Activated T-helper 1 cell treated with anti-CD3 and anti-CD28 coated beads, Interleukin-2, amount 50 U/mL, for 16 hours (primary cell): ENCODE data around the gene KIAA2012.

Experiments
- DNase-seq, 2 donors: peaks; one replicate each; pipeline ENCODE4 v3.0.0-alpha.2; 2020; ENCODE audit warnings: low read depth in 1 of 2, low spot score in 1 of 2

Gene KIAA2012

GRCh38 chr2:202079310-202079709 is 6.3 kb downstream of the KIAA2012 start:
- no peak for DNase-seq

DNA sequence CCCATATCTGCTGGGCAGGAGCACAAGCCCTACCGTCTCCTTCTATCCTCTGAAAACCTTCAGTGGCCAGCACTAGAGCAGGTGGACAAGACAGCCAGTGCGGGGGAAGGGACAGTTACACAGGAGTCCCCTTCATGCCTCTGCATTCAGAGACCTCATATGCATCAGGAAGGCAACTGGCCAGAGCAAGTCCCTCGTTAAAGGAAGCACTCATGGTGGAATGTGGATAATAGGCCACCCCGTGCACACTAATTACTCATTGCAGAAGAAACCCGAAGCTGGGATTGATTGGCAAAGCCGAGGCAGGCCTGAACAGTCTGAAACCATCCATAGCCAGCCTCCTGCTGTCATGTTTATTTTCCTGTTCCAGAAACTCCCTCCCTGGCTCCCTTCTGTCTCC is 11.2 kb downstream of the KIAA2012 start:
- no peak for DNase-seq

- no peak for DNase-seq
Observed at GRCh38 chr2:202088777-202089176, 15.7 kb downstream of the KIAA2012 start.

DNA sequence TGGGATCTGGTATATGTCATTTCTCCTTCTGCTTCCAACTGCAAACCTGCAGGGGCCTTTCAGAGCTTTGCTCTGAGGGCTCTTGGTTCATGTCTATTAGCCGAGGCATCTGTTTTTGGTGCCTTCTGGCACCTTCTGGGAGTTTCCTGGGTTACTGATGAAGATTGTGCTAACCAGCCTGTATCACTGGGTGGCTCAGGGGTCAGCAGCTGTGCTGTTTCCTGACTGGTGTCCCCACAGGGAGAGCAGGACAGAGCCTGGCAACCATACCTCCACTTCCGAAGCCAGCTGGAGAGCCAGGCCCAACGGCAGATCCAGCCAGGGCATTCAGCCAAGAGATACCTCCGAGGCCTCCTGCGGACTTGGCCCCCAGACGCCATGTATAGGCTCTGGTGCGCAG is 17.5 kb downstream of the KIAA2012 start:
- no peak for DNase-seq

DNA sequence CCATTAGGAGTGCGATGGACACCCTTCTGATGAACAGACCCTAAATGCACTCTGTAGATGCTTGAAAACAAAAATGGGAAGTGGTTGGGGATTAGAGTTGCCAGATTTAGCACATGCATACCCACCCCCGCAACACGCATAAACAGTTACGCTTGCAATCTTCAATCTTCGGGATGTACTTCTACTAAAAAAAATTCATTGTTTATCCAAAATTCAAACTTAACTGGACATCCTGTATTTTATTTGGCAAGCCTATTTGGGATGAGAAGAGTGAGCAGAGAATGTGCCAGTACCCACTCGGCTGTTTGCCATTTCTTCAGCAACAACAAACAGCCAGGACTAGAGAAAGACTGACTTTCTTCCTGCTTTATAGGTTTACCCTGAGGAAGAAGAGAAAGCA is 18.4 kb downstream of the KIAA2012 start:
- no peak for DNase-seq

DNA sequence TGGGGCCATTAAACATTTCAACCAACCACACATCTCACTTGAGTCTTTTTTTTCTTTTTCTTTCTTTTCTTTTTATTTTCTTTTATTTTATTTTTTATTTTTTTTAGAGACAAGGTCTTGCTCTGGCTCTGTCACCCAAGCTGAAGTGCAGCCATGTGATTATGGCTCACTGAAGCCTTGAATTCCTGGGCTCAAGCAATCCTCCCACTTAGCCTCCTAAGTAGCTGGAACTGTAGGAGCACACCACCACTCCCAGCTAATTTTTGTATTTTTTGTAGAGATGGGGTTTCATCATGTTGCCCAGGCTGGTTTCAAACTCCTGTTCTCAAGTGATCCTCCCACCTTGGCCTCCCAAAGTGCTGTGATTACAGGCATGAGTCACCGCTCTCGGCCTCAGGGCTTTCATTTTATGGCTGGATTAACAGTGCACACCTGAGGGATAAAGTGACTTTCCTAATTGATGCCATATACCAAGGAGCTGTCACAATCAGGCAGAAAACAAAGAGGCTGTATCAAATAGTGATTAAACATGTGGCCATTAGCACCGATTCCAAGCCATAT is 21.5 kb downstream of the KIAA2012 start:
- no peak for DNase-seq

GRCh38 chr2:202095235-202095634 is 22.2 kb downstream of the KIAA2012 start:
- DNase-seq = no peak

DNA sequence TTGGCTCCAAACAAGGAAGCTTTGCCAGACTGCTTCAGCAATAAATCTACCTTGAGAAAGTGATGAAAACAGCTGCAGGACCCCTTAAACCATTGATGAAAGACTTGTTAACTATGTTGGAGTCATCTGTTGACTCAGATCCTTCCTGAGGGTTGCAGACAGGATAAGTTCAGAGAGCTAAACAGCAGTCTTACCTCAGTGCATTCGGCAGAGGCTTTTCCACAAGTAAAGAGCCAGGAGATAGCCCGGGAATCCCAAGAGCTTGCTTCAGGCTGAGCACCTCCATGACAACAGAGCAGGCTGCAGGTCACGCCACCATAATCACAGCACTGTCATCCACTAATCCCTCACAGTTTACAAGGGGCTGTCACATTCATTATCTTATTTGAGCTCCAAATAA is 23.7 kb downstream of the KIAA2012 start:
- no peak for DNase-seq

DNA sequence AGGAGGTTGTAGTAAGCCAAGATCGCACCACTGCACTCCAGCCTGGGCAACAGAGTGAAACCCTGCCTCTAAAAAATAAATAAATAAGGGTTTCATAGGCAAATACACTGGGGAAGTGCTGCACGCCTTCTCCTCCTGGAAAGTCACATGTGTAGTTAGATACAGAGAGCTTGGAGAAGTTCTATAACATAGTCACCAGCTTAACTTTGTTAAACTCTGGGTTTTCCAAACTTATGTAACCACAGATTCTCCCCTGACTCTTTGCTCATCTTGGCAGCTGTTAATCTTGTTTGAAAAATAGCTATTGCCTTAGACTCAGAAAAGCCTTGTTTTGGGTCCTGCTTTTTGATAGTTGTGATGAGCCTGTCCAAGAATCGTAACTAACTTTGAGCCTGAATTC is 25.2 kb downstream of the KIAA2012 start:
- DNase-seq = no peak

GRCh38 chr2:202099515-202099914 is 26.5 kb downstream of the KIAA2012 start:
- no peak for DNase-seq

GRCh38 chr2:202100176-202100575 is 27.1 kb downstream of the KIAA2012 start:
- DNase-seq = no peak

DNA sequence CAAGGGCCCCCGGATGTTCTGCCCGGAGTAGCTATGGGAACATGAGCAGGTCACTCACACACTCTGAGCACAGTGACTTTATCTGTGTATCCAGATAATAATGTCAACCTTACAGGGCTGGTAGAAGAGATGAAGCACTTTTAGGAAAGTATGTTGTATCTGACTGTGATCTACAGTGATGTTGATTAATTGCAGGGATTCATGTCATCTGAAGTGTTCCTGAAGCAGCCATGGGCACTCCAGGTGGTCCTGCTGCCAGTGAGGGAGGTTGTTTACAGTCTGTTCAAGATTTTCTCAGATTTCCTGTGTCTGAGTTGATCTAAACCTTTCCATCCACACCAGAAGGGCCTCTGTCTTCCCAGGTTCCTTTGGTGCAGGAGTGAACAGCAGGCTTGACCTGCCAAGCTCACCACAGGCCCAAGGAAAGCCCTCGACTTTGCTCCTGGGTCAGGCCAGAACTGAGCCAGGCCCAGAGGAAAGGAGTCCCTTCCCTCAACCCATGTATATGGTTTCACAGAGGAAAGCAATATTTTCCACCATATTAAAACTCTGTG is 28.0 kb downstream of the KIAA2012 start:
- DNase-seq = no peak

- DNase-seq = no peak
Observed at GRCh38 chr2:202102425-202103000, 29.5 kb downstream of the KIAA2012 start.

DNA sequence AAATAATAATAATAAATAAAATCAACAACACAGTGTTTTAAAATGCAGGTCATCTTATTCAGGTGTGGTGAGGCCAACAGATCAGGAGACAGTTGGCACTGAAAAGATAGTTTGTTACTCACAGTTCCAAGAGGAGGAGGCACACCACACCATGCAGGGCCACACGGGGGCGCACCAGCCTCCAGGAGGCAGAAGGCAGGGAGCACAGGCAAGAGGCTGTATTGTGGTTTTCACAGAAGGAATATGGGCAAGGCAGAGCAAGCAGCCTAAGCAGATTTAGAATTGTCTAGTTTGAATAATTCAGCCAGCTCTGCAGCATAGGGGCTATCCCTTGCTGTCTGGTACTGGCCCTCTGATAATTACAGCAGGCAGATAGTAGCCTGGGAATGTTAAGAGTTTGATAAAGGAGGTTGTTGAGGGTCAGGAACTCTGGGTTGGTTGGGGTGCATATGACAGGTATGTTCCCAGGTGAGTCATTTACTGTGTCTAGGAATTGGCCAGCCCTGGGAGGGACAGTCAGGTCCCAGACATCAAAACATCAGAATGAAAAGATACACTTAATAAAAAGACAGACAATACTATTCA is 31.3 kb downstream of the KIAA2012 start:
- DNase-seq = no peak

GRCh38 chr2:202105025-202105424 is 32.0 kb downstream of the KIAA2012 start:
- DNase-seq = no peak

DNA sequence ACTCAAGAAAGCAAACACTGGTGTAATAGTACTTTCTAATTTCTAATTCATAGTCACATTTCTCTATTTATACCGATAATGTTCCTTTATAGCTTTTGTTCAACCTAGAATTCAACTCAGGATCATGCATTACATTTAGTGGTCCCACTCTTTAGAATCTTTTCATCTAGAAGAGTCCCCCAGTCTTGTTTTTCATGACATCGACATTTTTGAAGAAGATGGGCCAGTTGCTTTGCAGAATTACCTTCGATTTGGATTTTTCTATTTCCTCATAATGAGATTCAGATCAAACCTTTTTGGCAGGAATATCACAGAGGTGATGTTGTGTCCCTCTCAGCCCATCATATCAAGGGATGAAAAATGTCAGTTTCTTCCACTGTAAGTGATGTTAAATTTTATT is 35.3 kb downstream of the KIAA2012 start:
- DNase-seq = no peak

GRCh38 chr2:202109139-202109736 is 36.2 kb downstream of the KIAA2012 start:
- DNase-seq = no peak

- no peak for DNase-seq
Observed at GRCh38 chr2:202109737-202110184, 36.7 kb downstream of the KIAA2012 start.

GRCh38 chr2:202110491-202110890 is 37.4 kb downstream of the KIAA2012 start:
- no peak for DNase-seq

GRCh38 chr2:202112041-202112440 is 39.0 kb downstream of the KIAA2012 start:
- no peak for DNase-seq

DNA sequence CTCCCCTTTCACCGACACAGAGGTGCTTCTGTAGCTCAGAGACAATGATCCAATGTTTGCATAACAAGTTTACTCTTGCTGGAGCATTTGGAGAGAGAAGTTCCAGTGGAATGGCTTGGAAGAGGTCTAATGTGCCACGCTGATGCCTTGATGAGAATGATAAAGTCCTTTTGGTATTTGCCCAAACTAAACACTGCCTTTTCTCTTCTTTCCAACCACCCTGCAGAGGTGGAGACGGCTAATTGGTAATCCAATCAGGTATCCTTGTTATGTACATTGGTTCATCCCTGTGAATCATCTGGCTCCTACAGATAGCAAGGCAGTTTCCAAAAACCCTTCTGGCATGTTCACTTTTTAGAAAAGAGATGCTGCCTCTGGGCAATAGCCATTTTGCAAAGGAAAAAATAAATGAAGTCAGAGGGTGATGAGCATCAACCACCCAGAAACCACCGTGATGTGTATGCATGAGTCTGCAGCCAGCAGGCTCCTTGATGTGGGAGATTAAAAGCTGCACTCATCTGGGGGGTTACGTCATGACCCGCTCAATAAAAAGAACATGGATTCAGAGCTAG is 40.6 kb downstream of the KIAA2012 start:
- no peak for DNase-seq

DNA sequence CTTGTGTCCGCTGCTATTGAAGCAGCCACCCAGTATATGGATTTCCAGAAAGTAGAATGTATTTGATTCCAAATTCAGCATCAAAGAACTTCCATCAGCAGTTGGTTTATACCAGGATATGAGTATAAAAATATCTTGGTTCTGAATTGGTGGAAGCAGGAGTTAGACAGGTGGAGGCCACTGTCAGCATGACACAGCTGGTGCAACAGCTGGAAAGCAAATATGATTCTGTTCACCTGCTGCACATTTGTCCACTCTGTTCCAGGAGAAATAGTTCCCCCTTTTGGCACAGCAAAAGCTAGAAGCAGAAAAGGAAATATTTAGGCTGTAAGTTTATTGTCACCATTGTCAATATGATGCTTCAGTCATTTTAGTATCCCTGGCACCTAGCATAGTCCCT is 41.2 kb downstream of the KIAA2012 start:
- no peak for DNase-seq
